AG04450 (cell line): ENCODE data around the gene NUDT5. TPM values are rescaled to one million over a fixed set of nuclear protein-coding genes. Genes with fewer than 3 reads are reported as not detected.

Source experiments
- CTCF ChIA-PET: fragments of 300-600, 350-600 bp; formaldehyde crosslinking; extraction: SDS; loops from one replicate; lab custom pipeline; 2022; ENCODE audit warnings: antibody characterized with exemption, inconsistent platforms; lab: Charles Lee
- POLR2A ChIA-PET: fragments of 350-600 bp; formaldehyde crosslinking; extraction: SDS; loops from one replicate; lab custom pipeline; 2021; ENCODE audit warnings: antibody characterized with exemption, inconsistent platforms; lab: Yijun Ruan, JAX
- DNase-seq: peaks from one replicate; pipeline ENCODE4 v3.0.0-alpha.2; 2011; ENCODE audit warnings: low read depth, low spot score
- H3K27ac ChIP-seq: one replicate; pipeline ENCODE4 v1.5.1; 2012; ENCODE audit warnings: low read depth, low read length, control low read depth
- H3K27me3 ChIP-seq: one replicate; pipeline ENCODE4 v1.6.0; 2012; ENCODE audit warnings: low read length; ENCODE audit not compliant: control insufficient read depth, insufficient read depth
- H3K4me3 ChIP-seq: 2 replicates; pipeline ENCODE4 v1.5.1; 2011; ENCODE audit warnings: mild to moderate bottlenecking, low read depth, low read length, control low read depth
- H3K9me3 ChIP-seq: 2 replicates; pipeline ENCODE4 v1.5.1; 2012; ENCODE audit warnings: low read length; ENCODE audit not compliant: control insufficient read depth, insufficient read depth
- CTCF ChIP-seq: IDR thresholded peaks from 2 replicates; pipeline ENCODE4 v1.5.1; 2011; ENCODE audit warnings: low read depth, low read length, control low read depth, inconsistent platforms
- polyA plus RNA-seq: library from polyadenylated mRNA; depleted of rRNA; stranded (reverse); fragments of >200 nt; gene quantifications from 2 replicates; pipeline ENCODE4 v1.2.3, GENCODE V29; 2011

NUDT5 gene
- polyA plus RNA-seq, 1 experiment, result 121 TPM

GRCh38 chr10:12188656-12189055 is 7.0 kb downstream of the NUDT5 start:
- no peaks in the 10 kb centered on the region for H3K27me3 ChIP-seq
- DNase-seq, result no peak
- TF ChIP-seq CTCF, result no peak
- H3K9me3 ChIP-seq, result no peaks in the 10 kb centered on the region
- POLR2A ChIA-PET, result no interaction called here
- CTCF ChIA-PET, result no interaction called here
- no peak overlapping the region for H3K27ac ChIP-seq
- H3K4me3 ChIP-seq, result no peak overlapping the region

- Histone ChIP-seq H3K4me3 (no peak overlapping the region), H3K27ac (no peak overlapping the region), H3K27me3 (no peaks in the 10 kb centered on the region), H3K9me3 (no peaks in the 10 kb centered on the region)
- no peak for DNase-seq
- TF ChIP-seq CTCF, result no peak
- ChIA-PET POLR2A (no interaction called here), CTCF (no interaction called here)
Measured at GRCh38 chr10:12187321-12187905, 8.3 kb downstream of the NUDT5 start.

GRCh38 chr10:12186323-12186722 is 9.4 kb downstream of the NUDT5 start:
- H3K9me3 ChIP-seq, result no peaks in the 10 kb centered on the region
- no peak overlapping the region for H3K27ac ChIP-seq
- no peaks in the 10 kb centered on the region for H3K27me3 ChIP-seq
- TF ChIP-seq CTCF, result no peak
- DNase-seq, result no peak
- POLR2A ChIA-PET, result no interaction called here
- CTCF ChIA-PET, result no interaction called here
- no peak overlapping the region for H3K4me3 ChIP-seq

GRCh38 chr10:12184165-12184564 is 11.5 kb downstream of the NUDT5 start:
- POLR2A ChIA-PET, result no interaction called here
- no peaks in the 10 kb centered on the region for H3K27me3 ChIP-seq
- CTCF ChIA-PET, result no interaction called here

More at GRCh38 chr10:12184165-12184564, 11.5 kb downstream of the NUDT5 start:
- no peak overlapping the region for H3K4me3 ChIP-seq
- no peak for DNase-seq
- no peaks in the 10 kb centered on the region for H3K9me3 ChIP-seq
- H3K27ac ChIP-seq, result no peak overlapping the region
- no peak for TF ChIP-seq CTCF
